NCI-H526 (cell line): ENCODE results near the gene PLAAT1.

Source experiments
- DNase-seq, 2 experiments: peaks; one replicate each; lab custom pipeline; 2025; lab: John Stamatoyannopoulos, UW

PLAAT1 gene

GRCh38 chr3:193253986-193254660 is 13.1 kb downstream of the PLAAT1 start:
- no peak for DNase-seq

DNA sequence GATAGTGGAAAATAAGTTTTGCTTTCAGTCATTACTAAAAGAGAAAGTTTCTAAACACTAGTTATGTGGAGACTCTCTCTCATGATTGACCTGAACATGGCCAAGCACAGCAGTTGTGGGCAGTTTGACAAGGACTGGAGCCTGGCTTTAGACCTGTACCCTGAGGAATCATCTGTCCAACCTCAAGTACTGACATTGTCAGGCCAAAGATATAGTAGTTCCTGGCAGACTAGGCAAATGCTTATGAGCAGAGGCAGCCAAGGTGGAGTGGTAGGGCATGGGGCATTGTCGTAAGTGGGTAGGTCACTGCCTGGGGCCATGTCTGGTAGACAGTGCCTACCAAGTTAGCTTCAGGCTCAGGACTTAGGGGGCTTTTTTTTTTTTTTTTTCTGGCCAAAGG is 20.9 kb downstream of the PLAAT1 start:
- no peak for DNase-seq

DNA sequence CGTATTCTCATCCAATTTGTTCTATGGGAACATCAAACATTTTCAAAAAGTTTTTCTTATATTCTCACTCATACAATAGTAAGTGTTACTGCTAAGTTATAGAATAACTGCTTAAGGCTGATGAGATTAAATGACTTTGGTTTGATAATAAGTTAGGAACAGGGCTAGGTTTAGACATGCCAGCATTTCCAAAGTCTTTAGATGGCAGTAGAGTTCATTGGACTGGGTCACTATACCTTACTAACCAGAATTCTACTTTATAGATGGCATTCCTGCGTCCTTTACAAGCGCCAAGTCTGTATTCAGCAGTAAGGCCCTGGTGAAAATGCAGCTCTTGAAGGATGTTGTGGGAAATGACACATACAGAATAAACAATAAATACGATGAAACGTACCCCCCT is 21.7 kb downstream of the PLAAT1 start:
- peak in 1 of 2 experiments; percentile 32 for DNase-seq

GRCh38 chr3:193269343-193270028 is 28.5 kb downstream of the PLAAT1 start:
- DNase-seq: no peak

GRCh38 chr3:193270451-193270850 is 29.4 kb downstream of the PLAAT1 start:
- DNase-seq: no peak

DNA sequence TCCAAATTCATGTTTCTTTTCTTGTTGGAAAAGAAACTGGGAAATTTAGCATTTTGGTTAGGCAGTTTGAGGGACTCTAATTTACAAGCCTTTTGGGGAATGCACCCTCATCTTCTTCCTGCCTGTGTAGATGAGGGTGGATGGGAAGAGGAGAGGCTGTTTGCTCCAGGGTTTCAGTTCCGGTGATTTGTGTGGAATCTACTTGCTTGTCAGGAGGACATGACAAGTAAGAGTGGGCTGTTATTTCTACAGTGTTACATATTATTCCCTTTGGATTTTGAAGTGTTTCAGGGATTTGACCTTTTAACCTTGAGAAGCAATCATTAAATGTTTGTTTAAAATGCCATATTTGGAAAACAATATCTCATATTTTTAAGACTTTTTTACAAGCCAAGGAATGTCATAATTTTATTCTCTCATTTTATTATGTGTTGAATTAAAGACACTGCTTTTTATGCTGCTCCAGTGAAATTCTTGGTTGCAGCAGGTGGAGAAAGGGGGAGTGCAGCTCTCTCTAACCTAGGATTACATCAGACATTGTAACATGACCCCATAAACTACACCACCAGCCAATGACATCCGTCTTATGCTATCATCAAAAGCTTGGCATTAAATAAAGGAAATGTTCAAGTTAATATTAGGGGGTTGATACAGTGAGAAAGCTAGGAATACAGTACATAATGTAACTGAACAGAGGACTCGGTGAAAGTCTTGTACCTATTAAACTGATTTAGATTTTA is 30.2 kb downstream of the PLAAT1 start:
- DNase-seq: no peak

GRCh38 chr3:193292386-193292785 is 51.4 kb downstream of the PLAAT1 start:
- DNase-seq: no peak

GRCh38 chr3:193295985-193296384 is 55.0 kb downstream of the PLAAT1 start:
- peak in 1 of 2 experiments; percentile 10 for DNase-seq

DNA sequence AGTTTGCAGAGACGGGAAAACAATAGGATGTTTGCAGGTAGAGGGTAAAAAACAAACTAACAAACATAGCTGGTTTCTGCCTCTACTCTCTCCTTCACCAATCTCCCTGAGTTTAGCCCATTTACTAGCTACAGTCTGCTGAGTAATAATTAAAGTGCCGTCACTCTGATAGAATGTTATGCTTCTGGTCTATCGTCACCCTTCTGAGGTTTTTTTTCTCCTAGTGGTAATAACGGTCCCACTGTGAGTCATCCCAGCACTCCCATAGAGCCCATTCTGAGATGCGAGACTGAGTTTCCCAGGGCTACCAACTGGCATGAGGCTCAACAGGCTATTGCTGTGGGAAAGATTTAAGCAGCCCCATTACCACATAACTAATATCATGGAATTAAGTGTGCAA is 56.4 kb downstream of the PLAAT1 start:
- DNase-seq: no peak

GRCh38 chr3:193301433-193301832 is 60.4 kb downstream of the PLAAT1 start:
- no peak for DNase-seq

DNA sequence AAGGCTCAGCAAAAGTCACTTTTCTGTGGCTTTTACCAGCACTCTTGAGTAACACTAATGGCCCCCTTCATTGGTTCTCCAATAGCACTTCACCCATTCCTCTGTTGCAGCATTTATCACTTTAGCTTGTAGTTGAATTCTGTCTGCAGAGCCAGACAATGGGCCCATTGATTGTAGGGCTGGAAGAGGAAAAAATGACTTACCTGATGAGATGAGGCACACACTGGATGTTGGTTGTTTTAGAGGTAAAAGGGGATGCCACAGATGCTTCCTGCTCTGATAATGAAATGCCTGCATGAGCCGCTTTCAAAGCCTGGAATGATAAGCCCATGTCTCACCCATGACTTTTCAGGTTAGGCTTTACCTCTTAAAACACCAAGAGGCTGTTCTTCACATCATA is 64.3 kb downstream of the PLAAT1 start:
- peak in 1 of 2 experiments; percentile 3 for DNase-seq

- no peak for DNase-seq
Observed at GRCh38 chr3:193310914-193311723, 70.1 kb downstream of the PLAAT1 start.

DNA sequence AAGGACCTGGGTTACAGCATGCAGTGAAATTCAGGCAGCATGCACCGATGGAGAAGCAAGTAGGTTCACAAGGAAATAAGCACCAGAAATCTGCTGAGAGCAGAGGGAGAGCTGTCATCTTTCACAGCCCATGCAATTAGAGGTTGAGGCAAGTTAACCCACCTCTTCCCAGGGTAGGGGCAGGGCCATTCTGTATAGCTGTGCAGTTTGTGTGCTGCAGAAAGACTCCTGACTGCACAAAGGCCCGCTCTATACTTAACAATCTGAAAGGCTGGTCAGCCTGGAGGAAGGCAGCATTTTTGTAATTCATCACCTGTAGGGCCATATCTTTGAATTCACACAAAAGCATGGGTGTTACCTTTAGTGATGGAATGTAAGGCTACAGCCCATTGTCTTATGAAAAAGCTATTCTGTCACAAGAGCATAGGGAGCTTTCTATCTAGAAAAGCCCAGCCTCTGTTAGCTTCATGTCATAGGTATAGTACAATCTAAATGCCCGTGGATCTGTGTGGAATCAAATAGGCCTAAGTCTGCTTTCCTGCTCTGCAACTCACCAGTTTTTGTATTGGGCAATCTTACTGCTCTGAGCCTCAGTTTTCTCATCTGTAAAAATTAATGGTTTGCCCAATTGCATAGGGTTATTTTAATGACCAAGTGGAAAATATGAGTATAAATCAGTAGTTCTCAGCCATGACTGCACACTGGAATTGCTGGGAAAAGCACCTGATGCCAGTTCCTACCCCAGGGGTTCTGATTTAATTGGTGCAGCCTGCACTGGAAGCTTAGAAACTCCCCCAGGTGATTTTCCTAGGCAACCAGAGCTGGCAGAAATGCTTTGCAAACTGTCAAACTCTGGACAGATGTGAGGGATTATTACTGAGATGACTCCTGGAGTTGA is 72.3 kb downstream of the PLAAT1 start:
- DNase-seq: no peak

GRCh38 chr3:193314161-193314560 is 73.1 kb downstream of the PLAAT1 start:
- no peak for DNase-seq

GRCh38 chr3:193317682-193318300 is 76.8 kb downstream of the PLAAT1 start:
- DNase-seq: peak in 1 of 2 experiments; percentile 37
